Testis (tissue), 3 donors: ENCODE measurements around the gene PRKCD. TPM values are rescaled to one million over a fixed set of nuclear protein-coding genes. Genes with fewer than 3 reads are reported as not detected.

ENCODE experiments used
- DNase-seq: peaks from one replicate; pipeline ENCODE4 v3.0.0-alpha.2; 2019
- H3K27ac ChIP-seq, 2 donors: fragments of 200-600 bp; sonication (generic); one replicate each; pipeline ENCODE4 v1.5.1; 2019
- H3K27me3 ChIP-seq: fragments of 200-600 bp; sonication (generic); one replicate; pipeline ENCODE4 v1.5.1; 2019
- H3K36me3 ChIP-seq: fragments of 200-600 bp; sonication (generic); one replicate; pipeline ENCODE4 v1.5.1; 2017; ENCODE audit warnings: low read depth; ENCODE audit errors: missing control alignments
- H3K4me1 ChIP-seq: fragments of 200-600 bp; sonication (generic); one replicate; pipeline ENCODE4 v1.5.1; 2019
- H3K4me3 ChIP-seq, 2 donors: fragments of 200-600 bp; sonication (generic); one replicate each; pipeline ENCODE4 v1.5.1; 2017 to 2019
- H3K9me3 ChIP-seq: fragments of 200-600 bp; sonication (generic); one replicate; pipeline ENCODE4 v1.5.1; 2017
- CTCF ChIP-seq, 3 experiments: fragments of 450-650 bp in 2 of 3; fragments of 200-600 bp in 1 of 3; sonication (generic) in 1 of 3; IDR thresholded peaks; one replicate each; pipeline ENCODE4 v1.5.1; 2016 to 2019; ENCODE audit warnings: antibody characterized with exemption in 3 of 3, mild to moderate bottlenecking in 2 of 3, moderate library complexity in 1 of 3
- POLR2A ChIP-seq: fragments of 450-650 bp; IDR thresholded peaks from one replicate; pipeline ENCODE4 v1.6.1; 2017; ENCODE audit warnings: antibody characterized with exemption, mild to moderate bottlenecking, moderate library complexity
- WGBS, 2 donors: methylation state at CpG; one replicate each; pipeline ENCODE4 v1.1.5; 2018; 5-methylcytosine and 5-hydroxymethylcytosine counted together
- intact Hi-C: fragments of 100-400 bp; cut with DNase I; formaldehyde crosslinking; loops from one replicate; pipeline ENCODE4 v1.15.1; 2023; ENCODE audit warnings: low total_unique reads
- polyA plus RNA-seq: library from polyadenylated mRNA; stranded (reverse); fragments of 350-450 nt; fragmentation: Illumina TruSeq; extraction: RNeasy Lipid Tissue Mini Kit (QIAGEN cat#74804); gene quantifications from one replicate; pipeline ENCODE4 v1.2.3, GENCODE V29; 2014; ENCODE audit warnings: low read depth, low replicate concordance; ENCODE audit not compliant: insufficient read depth
- total RNA-seq, 2 donors: library from RNA; depleted of rRNA; stranded (reverse); fragments of >200 nt; gene quantifications; one replicate each; pipeline ENCODE4 v1.2.3, GENCODE V29; 2016

Gene PRKCD
- total and polyA plus RNA-seq, 3 donors from 2014 or later, result 36.3 to 44.5 (median 42.3) TPM

DNA sequence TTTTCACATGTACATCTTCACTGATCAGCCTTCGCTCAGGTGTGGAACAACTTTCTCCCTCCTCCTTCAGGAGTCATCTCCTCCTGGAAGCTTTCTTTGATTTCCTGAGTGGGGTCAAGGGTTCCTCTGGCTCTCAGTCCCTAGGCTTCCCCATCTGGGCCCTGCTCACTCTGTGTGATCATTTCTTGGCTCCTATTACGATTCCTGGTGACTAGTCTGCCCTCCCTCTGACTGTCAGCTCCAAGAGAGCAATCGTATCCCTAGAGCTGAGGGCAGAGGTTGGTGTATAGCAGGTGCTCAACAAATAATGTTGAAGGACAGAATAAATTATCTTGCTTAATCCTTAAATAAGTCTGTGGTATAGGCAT, 15.3 kb upstream of the PRKCD start:
- WGBS, 2 donors, result 79 to 89% methylated on average over 3 of the region's 3 CpGs
- Histone ChIP-seq H3K4me3 (no peak overlapping the region), H3K9me3 (no peaks in the 10 kb centered on the region), H3K4me1 (no peaks in the 10 kb centered on the region), H3K36me3 (no peaks in the 10 kb centered on the region), H3K27ac (no peak overlapping the region), H3K27me3 (no peaks in the 10 kb centered on the region)
- intact Hi-C loops, result no loop called here
- no peak for DNase-seq
- TF ChIP-seq CTCF (IDR thresholded peaks at IDR 0.05) (no peak), POLR2A (no peak)

- Histone ChIP-seq H3K9me3 (no peaks in the 10 kb centered on the region), H3K27me3 (no peaks in the 10 kb centered on the region), H3K4me1 (no peaks in the 10 kb centered on the region), H3K27ac (no peak overlapping the region), H3K36me3 (no peaks in the 10 kb centered on the region), H3K4me3 (no peak overlapping the region)
- DNase-seq, result no peak
- WGBS, 2 donors, result 64 to 88% methylated on average over 7 of the region's 7 CpGs
- intact Hi-C loops, result no loop called here
- TF ChIP-seq CTCF (IDR thresholded peaks at IDR 0.05), result no peak
- no peak for TF ChIP-seq POLR2A
Measured at GRCh38 chr3:53146319-53146891, 14.6 kb upstream of the PRKCD start.

DNA sequence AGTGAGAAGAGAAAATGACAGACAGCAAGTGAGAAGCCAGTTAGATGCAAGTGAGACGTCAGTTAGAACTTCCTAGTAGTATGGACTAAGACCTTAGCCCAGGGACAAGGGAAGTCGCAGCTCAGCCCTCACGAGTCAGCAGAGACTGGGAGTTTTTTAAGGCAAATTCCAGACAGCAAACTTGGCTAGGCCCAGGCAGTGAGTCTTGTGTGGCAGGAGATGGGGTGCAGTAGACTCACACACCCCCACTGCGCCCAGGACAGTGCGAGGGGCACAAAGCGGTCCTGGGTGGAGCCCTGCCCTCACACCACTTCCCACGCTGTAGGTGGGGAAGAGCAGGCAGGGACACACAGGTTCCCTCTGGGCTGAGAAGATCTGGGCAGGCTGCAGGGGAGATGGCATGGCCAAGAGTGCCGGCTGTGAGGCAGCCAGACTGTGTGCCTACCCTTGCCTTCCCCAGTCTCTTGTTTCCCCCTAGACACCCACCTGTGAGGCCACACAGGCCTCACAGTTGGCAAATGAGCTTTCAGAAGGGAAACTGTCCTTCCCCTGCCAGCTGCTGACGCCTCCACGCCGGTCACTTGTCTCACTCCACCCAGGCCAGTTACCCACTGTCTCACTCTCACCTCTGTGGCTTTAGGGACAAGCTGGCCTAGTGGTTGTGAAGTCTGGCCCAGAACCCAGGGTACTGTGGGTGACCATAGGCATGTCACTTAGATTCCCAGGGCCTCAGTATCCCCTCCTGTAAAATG, 13.7 kb upstream of the PRKCD start:
- Histone ChIP-seq H3K9me3 (no peaks in the 10 kb centered on the region), H3K4me3 (no peak overlapping the region), H3K4me1 (no peaks in the 10 kb centered on the region), H3K27ac (no peak overlapping the region), H3K27me3 (no peaks in the 10 kb centered on the region), H3K36me3 (no peaks in the 10 kb centered on the region)
- WGBS, 2 donors, result 83 to 88% methylated on average over 7 to 11 of the region's 11 CpGs
- DNase-seq, result no peak
- TF ChIP-seq POLR2A, result no peak
- TF ChIP-seq CTCF (IDR thresholded peaks at IDR 0.05), result no peak
- intact Hi-C loops, result no loop called here

DNA sequence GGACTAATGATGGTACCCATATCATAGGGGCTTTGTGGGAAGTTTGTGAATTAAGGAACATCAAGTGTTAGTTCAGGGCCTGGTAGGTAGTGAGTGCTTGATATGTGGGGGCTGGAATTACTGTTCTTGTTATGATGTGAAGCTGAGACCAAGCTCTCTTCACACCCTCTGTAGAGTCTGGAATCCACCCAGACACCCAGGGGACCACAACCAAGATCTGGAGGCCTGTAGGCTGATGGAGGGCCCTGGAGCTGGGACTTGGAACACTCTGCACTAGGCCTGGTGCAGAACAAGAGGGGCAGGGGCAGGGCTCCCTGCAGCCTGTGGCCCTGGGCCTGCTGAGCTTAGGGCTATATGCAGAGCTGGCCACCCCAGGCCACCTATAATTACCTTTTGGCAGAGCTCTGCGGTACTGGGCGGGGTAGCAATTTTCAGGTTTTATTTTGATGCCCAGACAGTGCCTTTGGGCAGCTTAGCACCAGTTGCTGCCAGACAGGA, 13.1 kb upstream of the PRKCD start:
- DNase-seq, result no peak
- Histone ChIP-seq H3K36me3 (no peaks in the 10 kb centered on the region), H3K27ac (no peak overlapping the region), H3K4me3 (no peak overlapping the region), H3K9me3 (no peaks in the 10 kb centered on the region), H3K4me1 (no peaks in the 10 kb centered on the region), H3K27me3 (no peaks in the 10 kb centered on the region)
- WGBS, 2 donors, result 93% methylated on average over 2 of the region's 2 CpGs; no CpG with 5 or more reads in 1 of the 2 donors
- intact Hi-C loops, result no loop called here
- TF ChIP-seq POLR2A (no peak), CTCF (IDR thresholded peaks at IDR 0.05) (no peak)
